GM12873 (cell line): ENCODE measurements around the gene FCN1.

ENCODE experiments used
- TF ChIP-seq, protein P1 (sequence below): IDR thresholded peaks from 2 replicates; pipeline ENCODE4 v1.5.1; 2012; ENCODE audit warnings: low read depth, mild to moderate bottlenecking, moderate library complexity, low read length, control low read depth; ENCODE audit not compliant: insufficient read depth; ENCODE audit errors: missing control alignments

Gene FCN1

DNA sequence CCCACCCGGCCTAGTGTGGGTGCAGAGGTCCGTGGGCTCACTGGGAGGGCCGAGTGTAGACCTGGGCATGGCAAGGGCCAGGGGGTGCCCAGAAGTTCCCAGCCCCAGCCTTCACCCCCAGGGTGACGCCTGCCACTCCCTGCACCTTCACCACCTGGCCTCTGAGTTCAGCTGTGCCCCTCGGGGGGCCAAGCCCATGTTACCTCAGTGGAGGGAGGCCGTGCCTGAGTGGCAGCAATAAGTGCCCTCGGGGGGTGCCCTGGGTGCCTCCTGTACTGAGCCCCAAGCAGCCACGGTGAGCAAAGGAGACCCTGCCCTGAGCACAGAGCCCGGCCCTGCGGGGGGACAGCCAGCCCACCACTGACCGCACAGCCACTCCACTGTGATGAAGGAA, 47.4 kb downstream of the FCN1 start:
- TF ChIP-seq, protein P1, sequence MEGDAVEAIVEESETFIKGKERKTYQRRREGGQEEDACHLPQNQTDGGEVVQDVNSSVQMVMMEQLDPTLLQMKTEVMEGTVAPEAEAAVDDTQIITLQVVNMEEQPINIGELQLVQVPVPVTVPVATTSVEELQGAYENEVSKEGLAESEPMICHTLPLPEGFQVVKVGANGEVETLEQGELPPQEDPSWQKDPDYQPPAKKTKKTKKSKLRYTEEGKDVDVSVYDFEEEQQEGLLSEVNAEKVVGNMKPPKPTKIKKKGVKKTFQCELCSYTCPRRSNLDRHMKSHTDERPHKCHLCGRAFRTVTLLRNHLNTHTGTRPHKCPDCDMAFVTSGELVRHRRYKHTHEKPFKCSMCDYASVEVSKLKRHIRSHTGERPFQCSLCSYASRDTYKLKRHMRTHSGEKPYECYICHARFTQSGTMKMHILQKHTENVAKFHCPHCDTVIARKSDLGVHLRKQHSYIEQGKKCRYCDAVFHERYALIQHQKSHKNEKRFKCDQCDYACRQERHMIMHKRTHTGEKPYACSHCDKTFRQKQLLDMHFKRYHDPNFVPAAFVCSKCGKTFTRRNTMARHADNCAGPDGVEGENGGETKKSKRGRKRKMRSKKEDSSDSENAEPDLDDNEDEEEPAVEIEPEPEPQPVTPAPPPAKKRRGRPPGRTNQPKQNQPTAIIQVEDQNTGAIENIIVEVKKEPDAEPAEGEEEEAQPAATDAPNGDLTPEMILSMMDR, result no peak

DNA sequence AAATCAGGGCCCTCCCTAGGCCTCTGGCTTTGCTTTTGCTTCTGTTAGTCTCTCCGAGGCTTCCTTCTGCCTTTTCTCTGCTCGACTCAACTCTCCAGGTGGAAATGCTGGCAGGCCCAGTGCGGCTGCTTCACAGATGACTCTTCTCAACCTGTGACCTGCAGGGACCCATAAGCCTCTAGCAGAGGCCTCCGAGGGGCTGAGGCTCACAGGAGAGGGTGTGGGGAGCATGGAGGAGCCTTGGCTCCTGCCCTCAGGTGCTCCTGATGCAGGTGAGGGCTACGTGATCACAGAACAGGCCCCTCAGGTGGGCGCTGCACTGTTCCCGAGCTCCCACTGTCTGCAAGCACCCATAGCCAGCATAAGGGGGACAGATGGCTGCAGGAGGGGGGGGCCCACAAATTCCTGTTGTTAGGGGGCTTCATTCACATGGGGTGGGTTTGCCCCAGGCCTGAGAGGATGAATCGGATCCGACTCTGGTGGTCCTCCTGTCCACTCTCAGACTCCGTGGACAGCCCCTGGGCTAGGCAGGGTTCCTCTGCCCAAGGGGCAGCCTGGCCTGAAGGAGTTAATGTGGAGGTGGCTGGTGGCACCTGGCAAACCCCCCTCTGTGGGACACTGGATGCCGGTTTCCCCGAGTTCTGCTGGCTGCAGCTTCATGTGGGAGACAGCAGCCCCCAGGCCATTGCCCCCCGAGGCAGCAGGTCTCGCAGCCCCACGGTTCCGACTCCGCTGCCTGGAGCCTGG, 48.0 kb downstream of the FCN1 start:
- TF ChIP-seq, protein P1, result no peak

DNA sequence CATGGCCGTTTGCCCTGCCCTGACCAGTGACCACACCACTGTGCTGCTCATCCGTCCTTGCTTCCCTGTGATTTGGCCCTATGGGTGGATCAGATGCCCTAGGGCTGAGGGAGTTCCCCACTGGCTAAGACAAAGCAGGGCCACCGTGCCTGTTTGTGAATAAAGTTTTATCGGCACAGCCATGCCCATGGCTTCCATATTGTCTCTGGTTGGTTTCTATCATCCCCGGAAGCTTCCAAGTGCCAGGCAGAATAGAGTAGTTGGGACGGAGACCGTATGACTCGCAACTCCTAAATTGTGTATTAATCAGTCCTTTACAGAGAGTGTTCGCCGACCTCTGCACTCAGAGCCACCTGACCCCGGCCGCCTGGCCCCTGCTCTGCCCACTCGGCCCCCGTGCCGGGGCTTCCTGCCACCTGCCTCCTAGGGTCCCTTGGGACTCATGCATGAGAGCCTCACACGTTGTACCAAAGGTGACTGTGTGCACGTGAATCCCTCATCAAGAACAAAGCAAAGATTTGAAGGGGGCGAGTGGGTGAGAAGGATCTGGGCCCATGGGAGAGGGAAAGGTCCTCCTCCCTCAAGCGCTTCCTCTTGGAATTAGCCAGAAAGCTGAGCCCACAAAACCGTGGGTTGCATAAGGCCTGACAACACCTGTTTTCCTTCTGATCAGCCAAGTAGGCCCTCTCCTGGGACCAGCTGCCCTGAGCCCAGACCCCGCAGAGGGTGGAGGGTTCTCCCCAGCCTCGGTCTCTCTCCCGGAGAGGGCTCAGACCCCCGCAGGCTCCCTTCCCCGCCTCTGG, 48.8 kb downstream of the FCN1 start:
- TF ChIP-seq, protein P1, result no peak

DNA sequence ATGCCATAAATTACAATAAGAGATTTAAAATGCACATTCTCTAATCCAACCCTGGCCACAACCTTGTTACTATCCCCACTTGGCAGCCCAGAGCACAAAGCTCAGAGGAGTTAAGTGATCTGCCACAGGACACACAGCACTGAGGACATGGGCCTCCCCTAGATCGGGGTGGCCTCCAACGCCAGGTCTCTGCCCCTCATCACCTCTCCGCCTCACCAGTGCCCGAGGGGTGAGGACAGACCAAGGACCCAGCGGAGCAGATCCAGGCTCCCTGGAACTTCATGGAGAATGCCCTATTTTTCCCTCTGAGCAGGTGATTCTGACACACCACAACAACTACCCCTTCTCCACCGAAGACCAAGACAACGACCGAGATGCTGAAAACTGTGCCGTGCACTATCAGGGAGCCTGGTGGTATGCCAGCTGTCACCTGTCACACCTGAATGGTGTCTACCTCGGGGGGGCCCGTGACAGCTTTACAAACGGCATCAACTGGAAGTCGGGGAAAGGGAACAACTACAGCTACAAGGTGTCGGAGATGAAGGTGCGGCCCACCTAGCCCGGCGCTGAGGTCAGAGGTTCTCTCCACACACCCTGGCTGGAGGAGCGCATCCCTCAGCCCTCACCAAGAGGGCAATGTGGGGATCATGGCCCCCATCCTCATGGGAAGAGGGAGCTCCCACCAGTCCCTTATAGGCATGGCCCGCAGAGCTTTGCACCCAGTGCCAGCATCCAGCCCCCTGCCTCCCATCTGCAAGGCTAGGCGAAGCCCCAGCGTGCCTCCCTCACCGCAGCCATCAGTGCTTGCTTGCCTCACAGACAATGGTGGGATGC, 49.6 kb downstream of the FCN1 start:
- TF ChIP-seq, protein P1, result no peak

DNA sequence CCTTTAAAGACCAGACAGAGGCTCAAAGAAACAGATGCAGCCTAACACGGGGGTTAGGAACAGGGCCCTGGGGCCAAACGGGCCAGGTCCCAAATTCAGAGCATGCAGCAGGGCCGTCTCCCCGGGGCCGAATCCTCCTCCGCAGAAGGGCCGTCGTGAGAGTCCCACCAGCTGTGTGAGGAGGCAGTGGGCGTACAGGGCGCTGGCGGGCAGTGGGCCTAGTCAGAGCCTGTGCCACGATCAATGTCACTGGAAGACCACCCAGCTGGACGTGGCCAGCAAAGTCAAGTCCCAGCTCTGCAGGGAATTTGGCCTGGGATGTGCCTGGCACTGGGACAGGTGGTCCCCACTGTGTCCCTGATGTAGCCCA, 52.9 kb downstream of the FCN1 start:
- TF ChIP-seq, protein P1, result no peak

DNA sequence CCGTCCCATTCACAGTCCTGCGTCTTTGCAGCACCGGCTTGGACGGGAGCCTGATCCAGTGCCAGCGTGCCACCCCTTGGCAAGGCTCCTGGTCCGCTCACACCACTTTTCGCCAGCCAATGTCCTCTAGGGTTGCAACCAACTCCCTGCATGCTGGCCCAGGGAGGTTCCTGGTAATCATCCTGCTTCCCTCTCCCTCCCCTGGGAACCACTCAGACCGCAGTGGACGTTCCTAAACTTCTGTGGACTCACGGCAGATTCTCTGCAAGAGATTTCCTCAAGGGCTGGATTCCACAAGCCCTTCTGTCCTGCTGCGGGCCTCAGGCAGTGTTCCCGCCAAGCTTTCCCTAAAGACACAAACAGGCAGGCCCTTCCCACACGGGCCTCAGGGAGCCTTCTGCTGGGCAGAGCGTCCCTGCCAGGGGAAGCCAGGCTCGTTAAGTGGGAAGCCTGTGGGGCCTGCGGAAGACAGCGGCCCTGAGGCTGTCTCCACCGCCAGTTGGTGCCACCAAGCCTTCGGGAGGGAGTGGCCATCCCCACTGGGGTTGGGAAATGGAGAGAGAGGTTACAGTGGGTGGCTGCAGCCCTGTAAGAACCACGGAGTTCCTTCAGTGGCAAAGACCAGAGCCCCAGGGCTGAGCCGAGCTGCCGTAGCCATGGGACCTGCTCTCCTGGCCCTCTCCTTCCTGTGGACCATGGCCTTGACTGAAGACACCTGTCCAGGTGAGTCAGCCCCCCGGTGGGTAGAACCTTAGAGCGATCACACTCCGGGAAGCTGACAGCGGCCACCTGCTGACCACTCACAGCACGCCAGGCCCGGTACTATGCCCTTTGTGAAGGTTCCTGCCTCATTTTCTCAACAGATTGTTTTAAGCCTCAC, 53.5 kb downstream of the FCN1 start:
- TF ChIP-seq, protein P1, result no peak
